H9 (cell line): ENCODE measurements around the gene EFCAB14. TPM values are rescaled to one million over a fixed set of nuclear protein-coding genes. Genes with fewer than 3 reads are reported as not detected.

Experiments used
- DNase-seq: peaks from one replicate; pipeline ENCODE4 v3.0.0-alpha.2; 2017
- H2AFZ ChIP-seq: one replicate; pipeline ENCODE4 v1.6.1; 2013; ENCODE audit warnings: mild to moderate bottlenecking, low read length, control low read depth, moderate library complexity
- H2AK5ac ChIP-seq: 2 replicates; pipeline ENCODE4 v1.6.1; 2013; ENCODE audit warnings: low read length, control low read depth, mixed read lengths; ENCODE audit not compliant: insufficient read length
- H2BK120ac ChIP-seq: one replicate; pipeline ENCODE4 v1.6.1; 2013; ENCODE audit warnings: low read depth, mild to moderate bottlenecking, low read length, control low read depth, inconsistent platforms; ENCODE audit not compliant: poor library complexity, severe bottlenecking
- H2BK12ac ChIP-seq: 2 replicates; pipeline ENCODE4 v1.6.1; 2013; ENCODE audit warnings: low read length, control low read depth, mixed read lengths, low read depth; ENCODE audit not compliant: insufficient read length
- H2BK15ac ChIP-seq: 2 replicates; pipeline ENCODE4 v1.6.1; 2013; ENCODE audit warnings: low read depth, low read length, control low read depth
- H2BK20ac ChIP-seq: one replicate; pipeline ENCODE4 v1.6.1; 2013; ENCODE audit warnings: low read depth, mild to moderate bottlenecking, low read length, control low read depth, inconsistent platforms; ENCODE audit not compliant: poor library complexity, severe bottlenecking
- H2BK5ac ChIP-seq: 2 replicates; pipeline ENCODE4 v1.6.1; 2013; ENCODE audit warnings: low read length, control low read depth, mixed read lengths; ENCODE audit not compliant: insufficient read length
- H3K14ac ChIP-seq: 2 replicates; pipeline ENCODE4 v1.6.1; 2013; ENCODE audit warnings: low read length, control low read depth; ENCODE audit not compliant: insufficient read depth
- H3K18ac ChIP-seq: 2 replicates; pipeline ENCODE4 v1.6.1; 2013; ENCODE audit warnings: low read depth, mild to moderate bottlenecking, mixed read lengths, low read length, control low read depth; ENCODE audit not compliant: insufficient read length
- H3K23ac ChIP-seq: 2 replicates; pipeline ENCODE4 v1.6.1; 2013; ENCODE audit warnings: low read length, control low read depth, mixed read lengths, low read depth; ENCODE audit not compliant: insufficient read length
- H3K23me2 ChIP-seq: 2 replicates; pipeline ENCODE4 v1.6.1; 2013; ENCODE audit warnings: low read depth, mild to moderate bottlenecking, mixed read lengths, low read length, control low read depth; ENCODE audit not compliant: insufficient read length, poor library complexity, severe bottlenecking
- H3K27ac ChIP-seq: 2 replicates; pipeline ENCODE4 v1.5.1; 2013; ENCODE audit warnings: low read length, control low read depth, mixed read lengths, low read depth; ENCODE audit not compliant: insufficient read length
- H3K27me3 ChIP-seq: 2 replicates; pipeline ENCODE4 v1.6.1; 2013; ENCODE audit warnings: low read length, control low read depth, inconsistent platforms; ENCODE audit not compliant: insufficient read depth
- H3K4ac ChIP-seq: 2 replicates; pipeline ENCODE4 v1.6.1; 2013; ENCODE audit warnings: low read depth, mild to moderate bottlenecking, control low read depth, inconsistent platforms, low read length, moderate library complexity
- H3K4me1 ChIP-seq: 2 replicates; pipeline ENCODE4 v1.6.1; 2013; ENCODE audit warnings: low read length, control low read depth, inconsistent platforms; ENCODE audit not compliant: insufficient read depth
- H3K4me2 ChIP-seq: 2 replicates; pipeline ENCODE4 v1.6.1; 2013; ENCODE audit warnings: low read length, control low read depth, mixed read lengths; ENCODE audit not compliant: insufficient read length, insufficient read depth
- H3K56ac ChIP-seq: 2 replicates; pipeline ENCODE4 v1.6.1; 2013; ENCODE audit warnings: low read depth, mild to moderate bottlenecking, mixed read lengths, low read length, control low read depth; ENCODE audit not compliant: insufficient read length
- H3K79me1 ChIP-seq: 2 replicates; pipeline ENCODE4 v1.6.1; 2013; ENCODE audit warnings: low read depth, mild to moderate bottlenecking, moderate library complexity, low read length, control low read depth, inconsistent platforms; ENCODE audit not compliant: insufficient read depth, poor library complexity, severe bottlenecking
- H3K79me2 ChIP-seq: 2 replicates; pipeline ENCODE4 v1.6.1; 2013; ENCODE audit warnings: low read length, control low read depth, inconsistent platforms; ENCODE audit not compliant: insufficient read depth
- H3K9ac ChIP-seq: 2 replicates; pipeline ENCODE4 v1.6.1; 2013; ENCODE audit warnings: low read length, control low read depth, mixed read lengths; ENCODE audit not compliant: insufficient read length; ENCODE audit errors: extremely low read depth
- H3K9me3 ChIP-seq: one replicate; pipeline ENCODE4 v1.6.1; 2013; ENCODE audit warnings: low read depth, low read length, inconsistent platforms; ENCODE audit not compliant: control insufficient read depth
- H3T11ph ChIP-seq: one replicate; pipeline ENCODE4 v1.6.1; 2013; ENCODE audit warnings: mild to moderate bottlenecking, low read length, control low read depth, inconsistent platforms
- H4K20me1 ChIP-seq: one replicate; pipeline ENCODE4 v1.6.1; 2013; ENCODE audit not compliant: control insufficient read depth, insufficient read length, insufficient read depth
- H4K5ac ChIP-seq: 2 replicates; pipeline ENCODE4 v1.6.1; 2013; ENCODE audit warnings: low read depth, mild to moderate bottlenecking, mixed read lengths, low read length, control low read depth; ENCODE audit not compliant: insufficient read length
- H4K8ac ChIP-seq: replicated peaks from 2 replicates; pipeline ENCODE4 v1.6.1; 2013; ENCODE audit warnings: low read length, control low read depth, mixed read lengths, low read depth; ENCODE audit not compliant: insufficient read length
- H4K91ac ChIP-seq: 2 replicates; pipeline ENCODE4 v1.6.1; 2013; ENCODE audit warnings: low read depth, mild to moderate bottlenecking, moderate library complexity, mixed read lengths, low read length, control low read depth; ENCODE audit not compliant: insufficient read length
- H3K27ac Mint-ChIP-seq, 3 experiments: 2 replicates in 2 of 3; 3 replicates in 1 of 3; pipeline ENCODE4 v1.8.0; 2020 to 2021; ENCODE audit warnings: mixed read lengths in 3 of 3, mild to moderate bottlenecking in 1 of 3, moderate library complexity in 1 of 3
- H3K27me3 Mint-ChIP-seq: 2 replicates; pipeline ENCODE4 v1.8.0; 2021; ENCODE audit warnings: low read depth, mild to moderate bottlenecking, moderate library complexity, mixed read lengths
- H3K36me3 Mint-ChIP-seq, 3 experiments: 2 replicates in 2 of 3; 3 replicates in 1 of 3; pipeline ENCODE4 v1.8.0; 2020 to 2021; ENCODE audit warnings: low read depth in 3 of 3, mixed read lengths in 3 of 3; ENCODE audit not compliant: insufficient read depth in 1 of 3
- H3K4me1 Mint-ChIP-seq, 2 experiments: 2 replicates each; pipeline ENCODE4 v1.8.0; 2020; ENCODE audit warnings: mixed read lengths in 2 of 2
- H3K4me3 Mint-ChIP-seq, 2 experiments: 2 replicates in 1 of 2; 3 replicates in 1 of 2; pipeline ENCODE4 v1.8.0; 2020 to 2021; ENCODE audit warnings: mild to moderate bottlenecking in 2 of 2, mixed read lengths in 2 of 2, moderate library complexity in 1 of 2
- H3K9me3 Mint-ChIP-seq, 2 experiments: 2 replicates in 1 of 2; 3 replicates in 1 of 2; pipeline ENCODE4 v1.8.0; 2020; ENCODE audit warnings: mild to moderate bottlenecking in 2 of 2, mixed read lengths in 2 of 2, moderate library complexity in 1 of 2
- CTCF ChIP-seq: fragments of 200-600 bp; sonication (generic); conservative IDR thresholded peaks from 3 replicates; pipeline ENCODE4 v1.8.0; 2021; ENCODE audit warnings: antibody characterized with exemption, mild to moderate bottlenecking
- WGBS: extraction: QIAGEN DNeasy Blood & Tissue Kit; methylation state at CpG from one replicate; pipeline ENCODE4 v1.1.7; 2013; ENCODE audit warnings: missing lambda C conversion rate, low lambda C conversion rate, mixed read lengths; ENCODE audit not compliant: insufficient read length; ENCODE audit errors: extremely low coverage; 5-methylcytosine and 5-hydroxymethylcytosine counted together
- total RNA-seq: library from RNA; stranded (reverse); gene quantifications from 2 replicates; pipeline ENCODE4 v1.2.1, GENCODE V29; 2021

Gene EFCAB14
- total RNA-seq, 1 experiment from 2014 or later, result 42.2 TPM

- Histone ChIP-seq H2AFZ (no peak overlapping the region), H3K79me1 (no peaks in the 10 kb centered on the region), H4K20me1 (no peaks in the 10 kb centered on the region), H3K79me2 (peaks cover 2% of the 10 kb centered on the region; the same call in 1 of the 2 replicates), H3K27me3 (no peaks in the 10 kb centered on the region), H2AK5ac (no peak overlapping the region), H2BK12ac (no peak overlapping the region), H4K5ac (no peak overlapping the region), H3K18ac (no peak overlapping the region), H3K27ac (no peak overlapping the region), H3K4me2 (no peak overlapping the region), H2BK5ac (no peak overlapping the region), H3K9ac (no peak overlapping the region), H2BK120ac (no peak overlapping the region), H3K23ac (no peak overlapping the region), H2BK20ac (no peak overlapping the region), H3K4me1 (no peaks in the 10 kb centered on the region), H3K4ac (no peak overlapping the region), H3K23me2 (no peaks in the 10 kb centered on the region), H3K56ac (no peak overlapping the region), H3T11ph (no peak overlapping the region), H3K14ac (no peak overlapping the region), H4K91ac (no peak overlapping the region), H3K9me3 (no peaks in the 10 kb centered on the region), H2BK15ac (no peak overlapping the region), H4K8ac (no peak overlapping the region)
- Mint-ChIP-seq H3K4me1 (no peaks in the 10 kb centered on the region), H3K27ac (no peak overlapping the region), H3K4me3 (no peak overlapping the region), H3K9me3 (no peaks in the 10 kb centered on the region), H3K36me3 (peaks cover 11 to 56% (median 38%) of the 10 kb centered on the region in 3 experiments; a peak in 6 of 7 replicates), H3K27me3 (no peaks in the 10 kb centered on the region)
- no peak for TF ChIP-seq CTCF
- DNase-seq, result no peak
- no CpG with 5 or more reads among the region's 3 CpGs for WGBS
Observed at GRCh38 chr1:46703927-46704641, 14.8 kb downstream of the EFCAB14 start.
